GM19452 (cell line): ENCODE results near the gene CPM.

ENCODE experiments used
- ATAC-seq: cut with Tn5 transposase; IDR thresholded peaks from one replicate; pipeline ENCODE4 v1.9.1; 2021; ENCODE audit not compliant: unreplicated experiment

The CPM gene

GRCh38 chr12:68908076-68908475, 24.9 kb downstream of the CPM start:
- ATAC-seq = no peak

- ATAC-seq = no peak
Observed at GRCh38 chr12:68905733-68906132, 27.2 kb downstream of the CPM start.

- ATAC-seq = no peak
Observed at GRCh38 chr12:68904351-68904962, 28.5 kb downstream of the CPM start.

GRCh38 chr12:68903511-68903910, 29.5 kb downstream of the CPM start:
- no peak for ATAC-seq

GRCh38 chr12:68901551-68901950, 31.4 kb downstream of the CPM start:
- ATAC-seq = no peak

- ATAC-seq = no peak
Observed at GRCh38 chr12:68901145-68901544, 31.8 kb downstream of the CPM start.

- no peak for ATAC-seq
Observed at GRCh38 chr12:68900241-68900640, 32.7 kb downstream of the CPM start.

GRCh38 chr12:68899251-68899771, 33.7 kb downstream of the CPM start:
- no peak for ATAC-seq

GRCh38 chr12:68896881-68897540, 36.0 kb downstream of the CPM start:
- no peak for ATAC-seq

- no peak for ATAC-seq
Observed at GRCh38 chr12:68894276-68894855, 38.6 kb downstream of the CPM start.

- ATAC-seq = no peak
Observed at GRCh38 chr12:68893741-68894140, 39.2 kb downstream of the CPM start.

GRCh38 chr12:68893201-68893600, 39.8 kb downstream of the CPM start:
- no peak for ATAC-seq

- no peak for ATAC-seq
Observed at GRCh38 chr12:68891141-68891540, 41.8 kb downstream of the CPM start.

- ATAC-seq = no peak
Observed at GRCh38 chr12:68890701-68891113, 42.3 kb downstream of the CPM start.

GRCh38 chr12:68888243-68888642, 44.7 kb downstream of the CPM start:
- ATAC-seq = no peak

- no peak for ATAC-seq
Observed at GRCh38 chr12:68887641-68888040, 45.3 kb downstream of the CPM start.

GRCh38 chr12:68886636-68887572, 46.1 kb downstream of the CPM start:
- ATAC-seq = no peak

GRCh38 chr12:68885381-68885780, 47.6 kb downstream of the CPM start:
- ATAC-seq = no peak

GRCh38 chr12:68884251-68884650, 48.7 kb downstream of the CPM start:
- no peak for ATAC-seq

- ATAC-seq = no peak
Observed at GRCh38 chr12:68883151-68883550, 49.8 kb downstream of the CPM start.

- no peak for ATAC-seq
Observed at GRCh38 chr12:68882251-68882964, 50.6 kb downstream of the CPM start.
